Fibroblast of skin of abdomen (primary cell): ENCODE measurements around the gene CASP2.
A peak's percentile ranks its signal among the peaks of the same experiment; 100 is the strongest.
"Not testable (repeated sequence)": the region's sequence is repeated elsewhere in the genome, so short reads cannot be mapped to it uniquely, and the experiment has no call there.

Source experiments
- DNase-seq: peaks from one replicate; pipeline ENCODE4 v3.0.0-alpha.2; 2013

Gene CASP2

GRCh38 chr7:143265017-143265693 lies 23.0 kb upstream of the CASP2 start:
- no peak for DNase-seq

DNA sequence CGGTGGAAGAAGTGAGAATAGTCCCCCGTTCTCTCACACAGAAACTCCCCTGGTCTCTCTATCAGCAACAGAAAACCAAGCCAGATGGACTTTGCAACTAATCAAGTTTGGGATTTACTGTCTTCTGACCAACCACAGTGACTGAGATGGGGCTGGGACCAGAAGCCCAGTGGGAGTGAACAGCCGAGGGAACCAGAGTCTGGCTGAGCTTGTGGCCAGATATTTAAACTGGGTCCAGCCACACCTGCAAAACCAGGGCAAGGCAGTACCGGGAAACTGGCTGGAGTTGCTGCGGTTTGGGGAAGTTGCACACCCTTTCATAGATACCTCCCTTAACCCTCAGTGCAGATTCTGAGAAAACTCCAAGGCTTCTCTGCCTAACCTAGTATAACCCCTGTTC lies 18.9 kb upstream of the CASP2 start:
- DNase-seq = no peak

DNA sequence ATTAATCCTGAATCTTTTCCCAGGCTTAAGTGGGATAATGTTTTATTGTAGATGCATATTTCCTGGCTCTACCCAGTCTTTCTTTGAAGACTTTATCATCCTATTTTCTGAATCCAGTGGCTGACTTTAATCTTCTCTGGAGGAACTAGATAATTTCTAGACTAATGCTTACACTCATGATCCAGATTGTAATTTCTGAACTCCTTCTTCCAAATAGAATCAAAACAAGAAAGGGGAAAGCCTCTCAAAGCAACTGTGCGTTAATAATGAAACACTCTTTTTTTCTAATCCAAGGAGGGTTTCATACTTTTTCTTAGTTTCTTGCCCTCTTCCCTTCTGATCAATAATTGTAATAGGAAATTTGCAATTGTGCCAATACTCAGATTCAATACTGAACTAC lies 16.9 kb upstream of the CASP2 start:
- DNase-seq = no peak

GRCh38 chr7:143272871-143273270 lies 15.3 kb upstream of the CASP2 start:
- DNase-seq = no peak

DNA sequence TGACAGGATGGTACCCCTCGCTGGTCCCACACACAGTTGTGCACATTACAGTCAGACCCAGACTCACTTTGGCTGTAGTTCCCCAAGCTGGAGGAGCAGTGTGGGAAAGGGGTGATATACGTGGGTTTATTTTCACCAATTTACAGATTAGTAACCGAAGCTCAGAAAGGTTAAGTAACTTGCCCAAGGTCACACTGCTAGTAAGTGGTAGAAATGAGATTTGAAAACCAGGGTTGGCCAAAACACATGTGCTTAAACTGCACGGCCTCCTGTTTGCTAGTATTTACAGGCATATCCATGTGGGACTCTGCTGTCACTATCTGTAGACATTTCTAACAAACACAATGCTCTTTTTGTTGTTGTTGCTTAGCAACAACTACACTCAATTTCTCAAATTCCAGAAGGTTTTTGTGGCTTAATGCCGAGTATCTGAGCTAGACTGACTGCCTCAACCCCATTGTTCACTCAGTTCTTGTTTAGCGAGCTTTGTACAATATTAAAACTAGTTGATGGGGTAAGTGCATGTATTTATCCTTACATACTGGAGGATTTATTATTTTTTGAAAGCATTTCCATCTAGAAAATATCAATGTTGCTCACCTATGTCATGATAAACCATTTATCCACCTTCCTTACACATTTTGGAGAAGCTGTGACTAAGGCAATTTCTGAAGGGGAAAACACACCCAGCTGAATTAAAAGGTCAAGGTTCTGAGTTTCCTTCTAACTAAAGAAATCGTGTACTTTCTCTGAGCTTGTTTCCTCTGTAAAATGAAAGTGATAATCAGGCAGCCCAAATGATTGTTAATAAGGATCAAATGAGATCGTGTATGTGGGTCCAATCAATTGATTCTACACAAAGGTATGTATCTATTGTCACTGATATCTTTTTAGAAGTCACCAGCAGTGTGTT lies 8.7 kb upstream of the CASP2 start:
- peak; percentile 58 for DNase-seq

DNA sequence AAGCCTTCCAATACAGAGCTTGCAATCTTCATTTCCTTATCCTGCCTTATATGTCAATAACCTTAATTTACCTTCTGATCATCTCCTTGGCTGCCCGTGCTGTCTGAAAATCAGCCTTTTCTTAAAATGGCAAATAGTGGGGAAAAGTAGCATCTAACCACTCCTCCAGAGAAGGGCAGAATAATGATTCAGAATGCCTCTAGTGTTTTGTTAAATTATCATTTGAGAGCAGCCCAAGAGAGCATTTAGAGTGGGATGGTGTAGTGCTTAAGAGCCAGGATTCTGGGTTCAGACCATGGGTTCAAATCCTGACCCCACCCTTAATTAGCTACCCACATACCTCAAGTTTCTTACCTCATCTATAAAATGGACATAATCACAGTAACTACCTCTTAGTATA lies 8.0 kb upstream of the CASP2 start:
- no peak for DNase-seq

- no peak for DNase-seq
These were observed 7.6 kb upstream of the CASP2 start for GRCh38 chr7:143280566-143280965.

DNA sequence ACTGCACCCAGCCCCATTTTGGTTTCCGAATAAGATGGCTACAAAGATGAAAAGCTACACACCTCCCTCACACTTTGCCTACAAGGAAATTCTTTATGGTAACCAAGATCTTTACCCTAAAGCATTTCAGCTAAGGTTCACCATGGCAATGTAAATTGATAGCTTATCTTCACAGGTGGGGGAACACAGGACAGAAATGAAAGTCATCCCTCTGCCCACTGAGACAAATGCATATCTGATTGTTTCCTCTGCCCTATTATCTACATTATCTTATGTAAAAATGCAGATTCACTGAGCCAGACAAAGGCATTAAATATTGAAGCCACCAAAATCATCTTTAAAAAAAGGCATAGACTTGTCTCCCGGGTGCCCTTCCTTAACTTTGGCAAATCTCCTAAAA lies 6.6 kb upstream of the CASP2 start:
- no peak for DNase-seq

- no peak for DNase-seq
These were observed 6.0 kb upstream of the CASP2 start for GRCh38 chr7:143282124-143282523.

GRCh38 chr7:143283381-143283780 lies 4.8 kb upstream of the CASP2 start:
- DNase-seq = no peak

DNA sequence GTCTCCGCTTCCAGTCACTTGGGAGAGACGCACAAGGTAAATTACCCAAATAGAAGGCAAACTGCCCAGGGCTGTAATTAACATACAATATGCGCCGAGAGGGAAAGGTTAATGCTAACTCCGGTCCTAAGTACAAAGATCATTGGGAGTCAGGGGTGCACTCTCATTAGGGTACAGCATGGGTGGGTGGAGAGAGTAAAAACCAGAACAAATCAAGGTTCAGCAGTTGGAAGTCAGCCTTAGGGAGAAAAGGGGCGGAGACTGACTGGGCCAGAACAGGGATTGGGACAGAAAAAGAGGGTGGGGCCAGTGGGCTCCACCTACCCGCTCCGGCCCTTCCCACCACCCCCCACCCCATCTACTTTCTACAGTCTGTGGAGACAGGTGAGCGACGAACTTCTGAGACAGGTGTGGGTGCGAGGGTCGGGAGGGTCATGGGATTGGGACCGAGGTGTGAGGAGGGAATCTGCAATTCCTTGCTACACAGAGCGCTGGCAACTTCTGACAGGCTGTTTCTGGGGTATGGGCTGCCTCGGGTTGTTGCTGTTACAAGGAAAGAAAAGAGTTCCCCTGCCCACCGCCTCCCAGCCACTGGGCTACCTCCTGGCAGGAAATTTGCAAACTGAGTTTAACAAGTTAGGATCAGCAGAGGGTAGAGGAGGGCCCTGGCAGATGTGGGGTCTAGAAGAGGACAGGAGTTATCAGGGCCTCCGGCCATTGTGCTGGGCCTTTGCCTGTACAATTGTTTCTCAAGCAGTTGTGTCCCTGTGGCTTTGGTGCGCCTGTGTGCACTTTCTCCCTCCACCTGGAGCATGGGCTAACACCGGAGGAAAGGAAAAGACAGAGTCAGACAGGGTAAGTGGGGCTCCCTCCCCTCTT lies 3.3 kb upstream of the CASP2 start, which contains the start of gene TMEM139:
TMEM139 (plus strand) TSS at position 368 of the 879 bp plus-strand sequence. CDS start 1,000 bp downstream, outside the sequence.
- DNase-seq = no peak

GRCh38 chr7:143285470-143285778 lies 2.7 kb upstream of the CASP2 start:
- DNase-seq = no peak

GRCh38 chr7:143285806-143286521 lies 2.2 kb upstream of the CASP2 start:
- DNase-seq = no peak

GRCh38 chr7:143286522-143286890 lies 1.6 kb upstream of the CASP2 start:
- no peak for DNase-seq

- no peak for DNase-seq
These were observed 714 bp upstream of the CASP2 start for GRCh38 chr7:143287339-143287934.

- no peak for DNase-seq
These were observed 685 bp downstream of the CASP2 start for GRCh38 chr7:143288836-143289235.

- no peak for DNase-seq
These were observed 1.3 kb downstream of the CASP2 start for GRCh38 chr7:143289421-143289820.

DNA sequence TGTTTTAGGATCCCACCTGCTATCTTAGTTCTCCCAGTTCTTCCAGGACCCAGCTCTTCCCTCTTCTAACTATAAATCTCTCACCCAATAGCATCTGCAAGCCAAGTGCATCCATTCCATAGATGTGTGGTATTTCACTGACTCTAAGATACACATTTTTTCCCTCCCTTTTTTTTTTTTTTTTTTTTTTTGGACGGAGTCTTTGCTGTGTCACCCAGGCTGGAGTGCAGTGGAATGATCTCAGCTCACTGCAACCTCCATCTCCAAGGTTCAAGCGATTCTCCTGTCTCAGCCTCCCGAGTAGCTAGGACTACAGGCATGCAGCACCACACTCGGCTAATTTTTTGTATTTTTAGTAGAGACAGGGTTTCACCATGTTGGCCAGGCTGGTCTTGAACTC lies 1.7 kb downstream of the CASP2 start:
- DNase-seq = not testable (repeated sequence)

GRCh38 chr7:143290293-143290692 lies 2.1 kb downstream of the CASP2 start:
- DNase-seq = no peak

GRCh38 chr7:143292876-143293275 lies 4.7 kb downstream of the CASP2 start:
- no peak for DNase-seq

DNA sequence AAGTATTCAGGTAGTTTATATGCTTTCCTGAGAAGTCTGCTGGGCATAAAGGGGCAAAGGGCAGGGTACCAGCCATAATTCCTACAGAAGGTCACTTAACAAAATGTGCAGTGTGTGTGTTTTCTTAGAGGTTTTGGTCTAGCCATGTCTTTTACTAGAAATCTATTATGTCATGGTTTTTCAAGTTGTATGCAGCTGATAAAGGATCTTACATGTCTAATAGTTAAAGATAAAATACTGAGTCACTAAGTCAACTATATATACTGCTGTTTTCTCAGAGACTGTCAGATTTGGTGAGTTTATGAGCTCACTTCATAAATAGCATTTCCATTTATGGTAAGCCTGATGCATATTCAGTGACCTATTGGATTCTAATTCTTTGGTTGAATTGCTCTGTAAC lies 7.7 kb downstream of the CASP2 start:
- DNase-seq = peak; percentile 70

- DNase-seq = no peak
These were observed 8.5 kb downstream of the CASP2 start for GRCh38 chr7:143296686-143297085.
